GM12878 (cell line): ENCODE data around the gene ATIC. TPM values are rescaled to one million over a fixed set of nuclear protein-coding genes. Genes with fewer than 3 reads are reported as not detected.

Experiments
- ATAC-seq: fragments of 200-7000 bp; cut with Tn5 transposase; 3 replicates; pipeline ENCODE4 v1.9.1; 2020; ENCODE audit warnings: mild to moderate bottlenecking, moderate library complexity
- BruUV-seq: library from RNA; stranded (reverse); fragments of 400-500 nt; replicated peaks from 2 replicates; lab custom pipeline; 2021; lab: Mats Ljungman, UMichigan
- CTCF ChIA-PET: fragments of 300-600 bp; sonication (Branson Sonifier 250); formaldehyde crosslinking; extraction: SDS; loops from one replicate; lab custom pipeline; 2021; ENCODE audit warnings: inconsistent platforms; lab: Yijun Ruan, JAX
- POLR2A ChIA-PET: fragments of 350-600 bp; formaldehyde crosslinking; extraction: SDS; loops from one replicate; lab custom pipeline; 2021; ENCODE audit warnings: inconsistent platforms; lab: Charles Lee
- RAD21 ChIA-PET: fragments of 300-600 bp; sonication (Branson Sonifier 250); formaldehyde crosslinking; loops from one replicate; lab custom pipeline; 2023; ENCODE audit warnings: antibody characterized with exemption; ENCODE audit not compliant: unreplicated experiment; lab: Charles Lee
- SMC1A ChIA-PET: fragments of 300-600 bp; sonication (Branson Sonifier 250); formaldehyde crosslinking; loops from one replicate; lab custom pipeline; 2023; ENCODE audit not compliant: unreplicated experiment, uncharacterized antibody; lab: Charles Lee
- DNase-seq: peaks from one replicate; pipeline ENCODE4 v3.0.0-alpha.2; 2011; ENCODE audit warnings: low read depth, low spot score
- FAIRE-seq: peaks from 3 replicates; lab custom pipeline; 2011; peaks lifted over from hg19 to GRCh38; lab: Jason Lieb, UNC
- H2AFZ ChIP-seq: 2 replicates; pipeline ENCODE4 v1.6.0; 2011; ENCODE audit warnings: low read depth, low read length, control low read depth; ENCODE audit not compliant: control insufficient read depth
- H3K27ac ChIP-seq: 2 replicates; pipeline ENCODE4 v1.5.1; 2011; ENCODE audit warnings: control low read depth; ENCODE audit not compliant: control insufficient read depth, insufficient read depth
- H3K27me3 ChIP-seq, 2 experiments: replicated peaks in 1 of 2; 2 replicates each; pipeline versions ENCODE4 v1.6.0 to v1.6.1; 2011; ENCODE audit warnings: low read length in 1 of 2; ENCODE audit not compliant: control insufficient read depth in 2 of 2, insufficient read depth in 2 of 2
- H3K36me3 ChIP-seq, 2 experiments: 2 replicates each; pipeline ENCODE4 v1.5.1; 2011; ENCODE audit warnings: low read length in 1 of 2; ENCODE audit not compliant: control insufficient read depth in 2 of 2, insufficient read depth in 2 of 2
- H3K4me1 ChIP-seq: 2 replicates; pipeline ENCODE4 v1.6.1; 2011; ENCODE audit warnings: mild to moderate bottlenecking, low read length, moderate library complexity, mixed read lengths; ENCODE audit not compliant: control insufficient read depth, insufficient read depth
- H3K4me2 ChIP-seq: 2 replicates; pipeline ENCODE4 v1.6.0; 2011; ENCODE audit warnings: control low read depth; ENCODE audit not compliant: control insufficient read depth, insufficient read depth
- H3K4me3 ChIP-seq: fragments of 200-600 bp; sonication (generic); 2 replicates; pipeline ENCODE4 v1.5.1; 2016
- H3K79me2 ChIP-seq: 2 replicates; pipeline ENCODE4 v1.6.0; 2011; ENCODE audit warnings: low read length; ENCODE audit not compliant: control insufficient read depth, insufficient read depth
- H3K9ac ChIP-seq: 2 replicates; pipeline ENCODE4 v1.8.0; 2011; ENCODE audit warnings: low read length, control low read depth, mixed read lengths; ENCODE audit not compliant: control insufficient read depth, insufficient read depth
- H3K9me3 ChIP-seq: replicated peaks from 3 replicates; pipeline ENCODE4 v1.5.1; 2011; ENCODE audit warnings: mild to moderate bottlenecking, low read length; ENCODE audit not compliant: control insufficient read depth, insufficient read depth
- H4K20me1 ChIP-seq: 2 replicates; pipeline ENCODE4 v1.6.0; 2011; ENCODE audit not compliant: control insufficient read depth, insufficient read depth
- BCL11A ChIP-seq: IDR thresholded peaks from 2 replicates; pipeline ENCODE4 v1.6.1; 2011; ENCODE audit warnings: low read depth, low read length
- CBX3 ChIP-seq: fragments of 200-600 bp; sonication (generic); IDR thresholded peaks from 2 replicates; pipeline ENCODE4 v1.6.1; 2016; ENCODE audit warnings: low read depth, borderline replicate concordance
- NBN ChIP-seq: fragments of 450-650 bp; IDR thresholded peaks from 2 replicates; pipeline ENCODE4 v1.6.1; 2016
- RELB ChIP-seq: fragments of 450-650 bp; IDR thresholded peaks from 2 replicates; pipeline ENCODE4 v1.6.1; 2017; ENCODE audit warnings: low read depth, mild to moderate bottlenecking, moderate library complexity
- STAT3 ChIP-seq: IDR thresholded peaks from 2 replicates; pipeline ENCODE4 v1.6.1; 2011; ENCODE audit warnings: low read depth, low read length, improper control_type of control experiment
- WGBS: methylation state at CpG from one replicate; pipeline ENCODE4 v1.1.6; 2016; ENCODE audit warnings: low lambda C conversion rate; ENCODE audit not compliant: insufficient replicate concordance, insufficient coverage; ENCODE audit errors: missing lambda C conversion rate; 5-methylcytosine and 5-hydroxymethylcytosine counted together
- in situ Hi-C: fragments of 300-500 bp; cut with MboI; formaldehyde crosslinking; loops from 9 replicates; pipeline ENCODE4 v1.14.3; 2018; ENCODE audit warnings: mixed read lengths
- intact Hi-C: fragments of 100-400 bp; cut with micrococcal nuclease; formaldehyde crosslinking; loops from one replicate; pipeline ENCODE4 v1.14.2; 2022; ENCODE audit not compliant: unreplicated experiment
- polyA plus RNA-seq, 11 experiments: library from polyadenylated mRNA; depleted of rRNA in 4 of 11; unstranded in 6 of 11; stranded (reverse) in 5 of 11; fragments of >200 nt; fragmentation: Nextera tagmentation in 4 of 11; fragmentation: Illumina TruSeq in 1 of 11; extraction: Ambion mirVana in 4 of 11; extraction: Trizol in 1 of 11; gene quantifications; 1 replicate in 1 of 11; 2 replicates in 10 of 11; pipeline versions ENCODE4 v1.2.1 to v1.2.3, GENCODE V29; 2011 to 2016; ENCODE audit warnings: inconsistent platforms in 2 of 11, missing spikeins in 2 of 11, low read depth in 1 of 11
- total RNA-seq, 4 experiments: library from RNA; depleted of rRNA in 3 of 4; stranded (reverse); fragments of >200 nt in 3 of 4; fragmentation: Illumina TruSeq in 1 of 4; extraction: Trizol in 1 of 4; gene quantifications; 2 replicates each; pipeline versions ENCODE4 v1.2.1 to v1.2.3, GENCODE V29; 2013 to 2021

The ATIC gene
- total and polyA plus RNA-seq, 10 of the 15 experiments (the other 5 are each of a cell fraction or from before 2014, with no cell fraction given), result 45.1 to 518 (median 306) TPM

- H2AFZ ChIP-seq, result no peak overlapping the region
- no peak overlapping the region for H3K4me2 ChIP-seq
- H3K4me3 ChIP-seq, result no peak overlapping the region
- no peak for ATAC-seq
- ChIA-PET SMC1A (interaction anchor here (0.6 to 4.1 kb wide), 15 partner anchors 8 to 899 kb away, joined by 3 to 27 read pairs (median 4); no protein-coding TSS in a partner anchor), CTCF (interaction anchor here (0.6 to 2.1 kb wide), 36 partner anchors 10 to 1182 kb away, joined by 3 to 14 read pairs (median 4); no protein-coding TSS in a partner anchor)
- BruUV-seq, result no TSS peak
- no peak for TF ChIP-seq BCL11A
- TF ChIP-seq STAT3, result no peak
- TF ChIP-seq CBX3, result no peak
- 0 out of 2 replicates have a peak, but pooled peaks have one; percentile 29 for TF ChIP-seq NBN
- TF ChIP-seq RELB, result 0 out of 2 replicates have a peak, but pooled peaks have one; percentile 36
- TF ChIP-seq, all 136 proteins: peak for 2
- no peak overlapping the region for H3K9ac ChIP-seq
- ChIA-PET RAD21 (interaction anchor here (0.6 to 1.2 kb wide), 7 partner anchors 9 to 695 kb away, joined by 3 to 6 read pairs (median 3); no protein-coding TSS in a partner anchor), POLR2A (interaction anchor here (0.7 to 1.1 kb wide), 4 partner anchors 163 to 650 kb away, joined by 3 to 8 read pairs (median 4); no protein-coding TSS in a partner anchor)
- H4K20me1 ChIP-seq, result no peaks in the 10 kb centered on the region
- intact Hi-C loops, result loop anchor here (2.0 to 10.0 kb wide), 3 partner anchors 309 to 955 kb away; no protein-coding TSS in a partner anchor
- WGBS, result 44% methylated on average over 4 of the region's 4 CpGs
- FAIRE-seq, result no peak
- in situ Hi-C loops, result loop anchor here (10.0 kb wide), 1 partner anchor 305 kb away; no protein-coding TSS in a partner anchor
- DNase-seq, result no peak
- no peaks in the 10 kb centered on the region for H3K9me3 ChIP-seq
- no peaks in the 10 kb centered on the region for H3K36me3 ChIP-seq
- no peaks in the 10 kb centered on the region for H3K27me3 ChIP-seq
- no peak overlapping the region for H3K27ac ChIP-seq
- no peaks in the 10 kb centered on the region for H3K79me2 ChIP-seq
- peaks cover 4% of the 10 kb centered on the region; the same call in 1 of the 2 replicates for H3K4me1 ChIP-seq
These were observed 41.8 kb upstream of the ATIC start for GRCh38 chr2:215270118-215270451.
